Stimulated activated CD8-positive, alpha-beta memory T cell treated with anti-CD3 and anti-CD28 coated beads, Interleukin-4, amount 100 ng/mL, for 48 hours (primary cell): ENCODE data around the gene SHISAL1.

Experiments
- DNase-seq: peaks from one replicate; pipeline ENCODE4 v3.0.0-alpha.2; 2020

The SHISAL1 gene

GRCh38 chr22:44225091-44225689 lies 87.6 kb downstream of the SHISAL1 start:
- DNase-seq: no peak

- DNase-seq: no peak
Observed at GRCh38 chr22:44224166-44224565, 88.6 kb downstream of the SHISAL1 start.

- no peak for DNase-seq
Observed at GRCh38 chr22:44221710-44222475, 90.9 kb downstream of the SHISAL1 start.

GRCh38 chr22:44220727-44221680 lies 91.7 kb downstream of the SHISAL1 start:
- no peak for DNase-seq

- DNase-seq: no peak
Observed at GRCh38 chr22:44219101-44219870, 93.5 kb downstream of the SHISAL1 start.

- DNase-seq: no peak
Observed at GRCh38 chr22:44218071-44218470, 94.7 kb downstream of the SHISAL1 start.

- DNase-seq: no peak
Observed at GRCh38 chr22:44217346-44217745, 95.4 kb downstream of the SHISAL1 start.

- no peak for DNase-seq
Observed at GRCh38 chr22:44215287-44215686, 97.5 kb downstream of the SHISAL1 start.

- DNase-seq: no peak
Observed at GRCh38 chr22:44214764-44215163, 98.0 kb downstream of the SHISAL1 start.

- no peak for DNase-seq
Observed at GRCh38 chr22:44214187-44214586, 98.6 kb downstream of the SHISAL1 start.

GRCh38 chr22:44213489-44214043 lies 99.2 kb downstream of the SHISAL1 start:
- DNase-seq: no peak

- no peak for DNase-seq
Observed at GRCh38 chr22:44212936-44213335, 99.8 kb downstream of the SHISAL1 start.

- no peak for DNase-seq
Observed at GRCh38 chr22:44211946-44212930, 100.5 kb downstream of the SHISAL1 start.

GRCh38 chr22:44211256-44211945 lies 101.3 kb downstream of the SHISAL1 start:
- DNase-seq: no peak

- no peak for DNase-seq
Observed at GRCh38 chr22:44210722-44211121, 102.0 kb downstream of the SHISAL1 start.

- DNase-seq: no peak
Observed at GRCh38 chr22:44209343-44209742, 103.4 kb downstream of the SHISAL1 start.

GRCh38 chr22:44207981-44208317 lies 104.8 kb downstream of the SHISAL1 start:
- DNase-seq: no peak

- DNase-seq: no peak
Observed at GRCh38 chr22:44207173-44207980, 105.4 kb downstream of the SHISAL1 start.

GRCh38 chr22:44206696-44207095 lies 106.1 kb downstream of the SHISAL1 start:
- no peak for DNase-seq

GRCh38 chr22:44206330-44206645 lies 106.5 kb downstream of the SHISAL1 start:
- DNase-seq: no peak
